Astrocyte of the hippocampus (primary cell): ENCODE data around the gene DUX4.
"Not testable (repeated sequence)": the region's sequence is repeated elsewhere in the genome, so short reads cannot be mapped to it uniquely, and the experiment has no call there.

Experiments
- DNase-seq: peaks from one replicate; pipeline ENCODE4 v3.0.0; 2011; ENCODE audit warnings: low read depth, low spot score

Gene DUX4

DNA sequence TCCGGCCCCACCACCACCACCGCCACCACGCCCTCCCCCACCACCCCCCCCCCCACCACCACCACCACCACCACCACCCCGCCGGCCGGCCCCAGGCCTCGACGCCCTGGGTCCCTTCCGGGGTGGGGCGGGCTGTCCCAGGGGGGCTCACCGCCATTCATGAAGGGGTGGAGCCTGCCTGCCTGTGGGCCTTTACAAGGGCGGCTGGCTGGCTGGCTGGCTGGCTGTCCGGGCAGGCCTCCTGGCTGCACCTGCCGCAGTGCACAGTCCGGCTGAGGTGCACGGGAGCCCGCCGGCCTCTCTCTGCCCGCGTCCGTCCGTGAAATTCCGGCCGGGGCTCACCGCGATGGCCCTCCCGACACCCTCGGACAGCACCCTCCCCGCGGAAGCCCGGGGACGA lies at the start of gene DUX4:
Gene DUX4 (plus strand): TSS at position 347 of the 400 bp plus-strand sequence. CDS start 0 bp downstream, at position 347.
- not testable (repeated sequence) for DNase-seq

DNA sequence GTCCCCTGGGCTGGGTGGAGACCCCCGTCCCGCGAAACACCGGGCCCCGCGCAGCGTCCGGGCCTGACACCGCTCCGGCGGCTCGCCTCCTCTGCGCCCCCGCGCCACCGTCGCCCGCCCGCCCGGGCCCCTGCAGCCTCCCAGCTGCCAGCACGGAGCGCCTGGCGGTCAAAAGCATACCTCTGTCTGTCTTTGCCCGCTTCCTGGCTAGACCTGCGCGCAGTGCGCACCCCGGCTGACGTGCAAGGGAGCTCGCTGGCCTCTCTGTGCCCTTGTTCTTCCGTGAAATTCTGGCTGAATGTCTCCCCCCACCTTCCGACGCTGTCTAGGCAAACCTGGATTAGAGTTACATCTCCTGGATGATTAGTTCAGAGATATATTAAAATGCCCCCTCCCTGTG lies 1.9 kb downstream of the DUX4 start:
- DNase-seq, result not testable (repeated sequence)

GRCh38 chr4:190177727-190178605 lies 4.4 kb downstream of the DUX4 start:
- DNase-seq, result not testable (repeated sequence)

- DNase-seq, result not testable (repeated sequence)
Measured at GRCh38 chr4:190178606-190178990, 5.0 kb downstream of the DUX4 start.

DNA sequence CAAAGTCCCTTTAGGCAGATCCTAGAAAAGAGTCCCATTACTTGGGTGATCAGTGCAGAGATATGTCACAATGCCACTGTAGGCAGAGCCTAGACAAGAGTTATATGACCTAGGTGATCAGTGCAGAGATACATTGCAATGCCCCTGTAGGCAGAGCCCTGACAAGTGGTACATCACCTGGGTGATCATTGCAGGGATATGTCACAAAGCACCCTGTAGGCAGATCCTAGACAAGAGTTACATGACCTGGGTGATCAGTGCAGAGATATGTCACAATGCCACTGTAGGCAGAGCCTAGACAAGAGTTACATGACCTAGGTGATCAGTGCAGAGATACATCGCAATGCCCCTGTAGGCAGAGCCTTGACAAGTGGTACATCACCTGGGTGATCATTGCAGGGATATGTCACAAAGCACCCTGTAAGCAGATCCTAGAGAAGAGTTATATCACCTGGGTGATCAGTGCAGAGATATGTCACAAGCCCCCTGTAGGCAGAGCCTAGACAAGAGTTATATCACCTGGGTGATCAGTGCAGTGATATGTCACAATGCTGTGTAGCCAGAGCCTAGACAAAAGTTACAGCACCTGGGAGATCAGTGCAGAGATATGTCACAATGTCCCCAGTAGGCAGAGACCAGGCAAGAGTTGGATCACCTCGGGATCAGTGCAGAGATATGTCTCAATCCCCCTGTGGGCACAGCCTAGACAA lies 5.6 kb downstream of the DUX4 start:
- DNase-seq, result not testable (repeated sequence)

DNA sequence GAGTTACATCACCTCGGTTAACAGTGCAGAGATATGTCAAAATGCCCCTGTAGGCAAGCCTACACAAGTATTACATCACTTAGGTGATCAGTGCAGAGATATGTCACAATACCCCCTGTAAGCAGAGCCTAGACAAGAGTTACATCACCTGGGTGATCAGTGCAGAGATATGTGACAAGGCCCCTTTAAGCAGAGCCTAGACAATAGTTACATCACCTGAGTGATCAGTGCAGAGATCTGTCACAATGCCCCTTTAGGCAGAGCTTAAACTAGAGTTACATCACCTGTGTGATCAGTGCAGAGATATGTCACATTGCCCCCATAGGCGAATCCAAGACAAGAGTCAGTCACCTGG lies 6.1 kb downstream of the DUX4 start:
- DNase-seq, result not testable (repeated sequence)

GRCh38 chr4:190180947-190181346 lies 7.4 kb downstream of the DUX4 start:
- not testable (repeated sequence) for DNase-seq

DNA sequence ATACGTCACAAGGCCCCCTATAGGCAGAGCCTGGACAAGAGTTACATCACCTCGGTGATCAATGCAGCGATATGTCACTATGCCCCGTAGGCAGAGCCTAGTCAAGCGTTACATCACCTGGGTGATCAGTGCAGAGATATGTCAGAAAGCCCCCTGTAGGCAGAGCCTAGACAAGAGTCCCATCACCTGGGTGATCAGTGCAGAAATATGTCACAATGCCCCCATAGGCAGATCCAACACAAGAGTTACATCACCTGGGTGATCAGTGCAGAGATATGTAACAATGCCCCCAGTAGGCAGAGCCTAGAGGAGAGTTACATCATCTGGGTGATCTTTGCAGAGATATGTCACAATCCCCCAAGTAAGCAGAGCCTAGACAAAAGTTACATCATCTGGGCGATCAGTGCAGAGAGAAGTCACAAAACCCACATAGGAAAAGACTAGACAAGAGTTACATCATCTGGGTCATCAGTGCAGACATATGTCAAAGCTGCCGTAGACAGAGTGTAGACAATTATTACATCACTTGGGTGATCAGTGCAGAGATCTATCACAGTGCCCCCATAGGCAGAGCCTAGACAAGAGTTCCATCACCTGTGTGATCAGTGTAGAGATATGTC lies 8.0 kb downstream of the DUX4 start:
- DNase-seq, result not testable (repeated sequence)

DNA sequence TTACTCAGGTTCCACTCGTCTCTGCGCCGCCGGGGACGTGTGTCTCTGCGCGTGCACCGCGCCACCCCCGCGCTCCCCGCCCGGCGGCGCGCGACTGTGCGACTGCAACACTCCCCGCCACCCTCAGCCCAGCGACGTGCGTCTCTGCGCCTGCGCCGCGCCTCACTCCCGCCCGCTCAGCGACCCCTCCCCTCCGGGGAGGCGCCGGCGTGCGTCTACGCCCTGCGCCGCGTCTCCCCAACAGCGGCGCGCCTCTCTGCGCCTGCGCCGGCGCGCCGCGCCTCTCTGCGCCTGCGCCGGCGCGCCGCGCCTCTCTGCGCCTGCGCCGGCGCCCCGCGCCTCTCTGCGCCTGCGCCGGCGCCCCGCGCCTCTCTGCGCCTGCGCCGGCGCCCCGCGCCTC lies 29.9 kb downstream of the DUX4 start:
- DNase-seq, result not testable (repeated sequence)
